ENCODE results near the gene RASGRP4. TPM values are rescaled to one million over a fixed set of nuclear protein-coding genes. Genes with fewer than 3 reads are reported as not detected.

The RASGRP4 gene
- total RNA-seq, 1 donor from 2014 or later = not detected

- Mint-ChIP-seq H3K4me3 (ENCODE audit: unreplicated experiment) (peak overlapping the region; percentile 71), H3K4me1 (ENCODE audit: low read depth, unreplicated experiment) (peaks cover 7% of the 10 kb centered on the region), H3K36me3 (ENCODE audit: unreplicated experiment) (peaks cover 4% of the 10 kb centered on the region), H3K27me3 (ENCODE audit: unreplicated experiment) (peaks cover 13% of the 10 kb centered on the region), H3K9me3 (ENCODE audit: unreplicated experiment) (peaks cover 11% of the 10 kb centered on the region), H3K27ac (ENCODE audit: unreplicated experiment) (peak overlapping the region; percentile 66)
- DNase-seq = no peak
- no peak for TF ChIP-seq CTCF (IDR thresholded peaks at IDR 0.05; ENCODE audit: partially characterized antibody, unreplicated experiment)
These were observed 66.6 kb downstream of the RASGRP4 start for GRCh38 chr19:38359242-38360021.

Other genes with a start within 250 kb of the RASGRP4 start
- gene DPF1, start 202.0 kb downstream of the RASGRP4 start, total RNA-seq (ENCODE audit: unreplicated experiment) = 33.8 TPM
- gene PPP1R14A, start 169.8 kb downstream of the RASGRP4 start, total RNA-seq (ENCODE audit: unreplicated experiment) = 327 TPM
- gene SPINT2, start 161.6 kb downstream of the RASGRP4 start, total RNA-seq (ENCODE audit: unreplicated experiment) = 78.9 TPM
- 1.1 TPM for gene C19orf33, start 122.0 kb downstream of the RASGRP4 start, total RNA-seq (ENCODE audit: unreplicated experiment)
- 101 TPM for gene YIF1B, start 110.3 kb downstream of the RASGRP4 start, total RNA-seq (ENCODE audit: unreplicated experiment)
- 2.7 TPM for gene KCNK6, start 106.4 kb downstream of the RASGRP4 start, total RNA-seq (ENCODE audit: unreplicated experiment)
- 39.0 TPM for gene CATSPERG, start 90.4 kb downstream of the RASGRP4 start, total RNA-seq (ENCODE audit: unreplicated experiment)
- 156 TPM for gene PSMD8, start 51.6 kb downstream of the RASGRP4 start, total RNA-seq (ENCODE audit: unreplicated experiment)
- 2.0 TPM for gene GGN, start 38.2 kb downstream of the RASGRP4 start, total RNA-seq (ENCODE audit: unreplicated experiment)
- gene SPRED3, start 37.5 kb downstream of the RASGRP4 start, total RNA-seq (ENCODE audit: unreplicated experiment) = 8.7 TPM
- 5.8 TPM for gene FAM98C, start 23.1 kb downstream of the RASGRP4 start, total RNA-seq (ENCODE audit: unreplicated experiment)
- 117 TPM for gene RYR1, start 7.5 kb upstream of the RASGRP4 start, total RNA-seq (ENCODE audit: unreplicated experiment)
- 6.3 TPM for gene MAP4K1, start 191.7 kb upstream of the RASGRP4 start, total RNA-seq (ENCODE audit: unreplicated experiment)
- gene EIF3K, start 193.0 kb upstream of the RASGRP4 start, total RNA-seq (ENCODE audit: unreplicated experiment) = 247 TPM
- gene ACTN4, start 221.4 kb upstream of the RASGRP4 start, total RNA-seq (ENCODE audit: unreplicated experiment) = 975 TPM

Data from glutamatergic neuron (in vitro differentiated cells).